Fibroblast of the aortic adventitia (primary cell): ENCODE results near the gene MED6. TPM values are rescaled to one million over a fixed set of nuclear protein-coding genes. Genes with fewer than 3 reads are reported as not detected.

Experiments
- DNase-seq: peaks from one replicate; pipeline ENCODE4 v3.0.0-alpha.2; 2010; ENCODE audit warnings: low read depth
- H3K4me3 ChIP-seq: 2 replicates; pipeline ENCODE4 v1.5.1; 2011; ENCODE audit warnings: low read depth, mild to moderate bottlenecking, control low read depth, low read length, moderate library complexity
- small RNA-seq: library from RNA; depleted of rRNA; stranded (forward); fragments of <200 nt; gene quantifications from one replicate; pipeline ENCODE3, GENCODE V24; 2012
- total RNA-seq: library from RNA; depleted of rRNA; stranded (reverse); fragments of >200 nt; gene quantifications from 2 replicates; pipeline ENCODE4 v1.2.3, GENCODE V29; 2012; ENCODE audit warnings: low replicate concordance
- TF ChIP-seq, protein P1 (sequence below): IDR thresholded peaks from 2 replicates; pipeline ENCODE4 v1.5.1; 2011; ENCODE audit warnings: mild to moderate bottlenecking, low read length, control low read depth, inconsistent platforms; ENCODE audit not compliant: insufficient read depth

MED6 gene
- total RNA-seq, 1 donor: 39.6 TPM

DNA sequence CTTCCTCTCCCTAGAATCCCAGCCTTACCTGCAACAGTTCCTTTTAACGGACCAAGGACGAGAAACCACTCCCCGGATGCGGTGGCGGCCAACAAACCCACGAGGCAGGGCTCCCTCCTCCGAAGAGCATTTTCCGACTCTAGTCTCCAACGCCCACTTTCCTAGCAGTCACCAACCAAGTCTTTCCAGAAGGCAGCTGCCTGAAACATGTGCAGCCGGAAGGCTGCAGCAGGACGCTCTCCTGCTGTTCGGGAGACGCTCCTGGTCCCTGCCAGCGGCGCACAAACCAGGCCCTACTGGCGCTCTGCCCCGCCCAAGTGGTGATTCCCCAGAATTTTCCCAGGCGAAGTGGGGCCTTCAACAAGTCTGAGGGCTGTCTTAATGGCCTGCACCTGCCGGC, 44.6 kb downstream of the MED6 start:
- peak; percentile 9 for DNase-seq
- H3K4me3 ChIP-seq: peak overlapping the region; percentile 22
- TF ChIP-seq, protein P1, sequence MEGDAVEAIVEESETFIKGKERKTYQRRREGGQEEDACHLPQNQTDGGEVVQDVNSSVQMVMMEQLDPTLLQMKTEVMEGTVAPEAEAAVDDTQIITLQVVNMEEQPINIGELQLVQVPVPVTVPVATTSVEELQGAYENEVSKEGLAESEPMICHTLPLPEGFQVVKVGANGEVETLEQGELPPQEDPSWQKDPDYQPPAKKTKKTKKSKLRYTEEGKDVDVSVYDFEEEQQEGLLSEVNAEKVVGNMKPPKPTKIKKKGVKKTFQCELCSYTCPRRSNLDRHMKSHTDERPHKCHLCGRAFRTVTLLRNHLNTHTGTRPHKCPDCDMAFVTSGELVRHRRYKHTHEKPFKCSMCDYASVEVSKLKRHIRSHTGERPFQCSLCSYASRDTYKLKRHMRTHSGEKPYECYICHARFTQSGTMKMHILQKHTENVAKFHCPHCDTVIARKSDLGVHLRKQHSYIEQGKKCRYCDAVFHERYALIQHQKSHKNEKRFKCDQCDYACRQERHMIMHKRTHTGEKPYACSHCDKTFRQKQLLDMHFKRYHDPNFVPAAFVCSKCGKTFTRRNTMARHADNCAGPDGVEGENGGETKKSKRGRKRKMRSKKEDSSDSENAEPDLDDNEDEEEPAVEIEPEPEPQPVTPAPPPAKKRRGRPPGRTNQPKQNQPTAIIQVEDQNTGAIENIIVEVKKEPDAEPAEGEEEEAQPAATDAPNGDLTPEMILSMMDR: no peak

DNA sequence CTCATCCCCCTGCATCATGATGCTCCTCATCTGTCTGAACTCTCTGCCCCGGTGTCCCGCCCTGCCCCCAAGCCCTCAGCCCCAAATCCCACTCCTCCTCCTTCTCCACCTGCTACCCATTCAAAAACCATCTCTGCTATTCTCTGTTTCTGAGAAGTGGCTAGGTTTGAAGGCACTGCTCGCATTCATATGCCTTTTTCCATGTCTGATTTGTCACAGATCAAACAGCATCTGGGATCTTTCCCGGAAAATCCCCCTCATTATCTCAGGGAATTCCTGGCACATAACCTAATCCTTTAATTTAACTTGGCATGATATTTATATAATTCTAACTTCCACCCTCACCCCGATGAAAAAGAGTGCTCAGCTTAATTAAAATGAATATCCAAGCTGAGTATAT, 62.4 kb downstream of the MED6 start:
- DNase-seq: no peak
- TF ChIP-seq, protein P1: no peak
- H3K4me3 ChIP-seq: no peak overlapping the region

DNA sequence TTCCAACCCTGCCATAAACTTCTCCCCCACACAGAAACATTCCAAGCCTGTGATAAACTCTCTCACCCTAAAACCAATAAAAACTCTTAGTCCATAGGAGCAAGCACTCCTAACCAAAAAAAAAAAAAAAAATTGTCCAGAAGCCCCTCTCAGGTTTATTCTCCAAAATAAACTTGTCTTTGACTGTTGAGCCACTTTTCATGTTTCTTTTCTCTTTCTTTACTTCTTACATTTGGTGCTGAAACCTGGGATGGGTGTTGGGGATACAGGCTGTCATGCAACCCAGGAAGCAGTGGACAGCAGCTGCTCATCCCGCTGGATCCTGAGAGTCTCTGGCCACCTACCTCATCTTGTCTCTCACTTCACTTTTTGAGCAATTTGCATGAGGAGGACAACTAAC, 63.6 kb downstream of the MED6 start:
- TF ChIP-seq, protein P1: no peak
- no peak overlapping the region for H3K4me3 ChIP-seq
- no peak for DNase-seq

DNA sequence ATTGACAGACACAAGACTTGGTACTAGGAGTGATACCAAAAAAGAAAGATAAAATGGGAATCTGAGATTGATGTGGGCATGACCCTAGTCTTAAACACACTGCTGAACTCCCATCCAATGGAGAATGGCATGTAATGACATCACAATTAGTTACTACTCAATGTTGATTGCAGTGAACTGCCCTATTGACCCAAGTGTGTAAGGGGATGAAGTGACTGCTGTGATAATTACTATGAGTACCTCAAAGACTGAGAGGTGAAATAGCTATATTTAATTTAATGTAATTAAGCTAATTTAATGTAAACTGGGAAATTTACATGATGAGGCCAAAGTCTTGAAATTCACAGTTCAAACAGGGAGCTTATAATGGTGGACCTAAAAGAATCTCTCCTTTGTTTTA, 65.6 kb downstream of the MED6 start, which contains the start of gene ADAM20:
TSS of gene ADAM20 (minus strand) at position 101 of the 400 bp plus-strand sequence. CDS start 10,247 bp downstream, outside the sequence.
- DNase-seq: no peak
- TF ChIP-seq, protein P1: no peak
- no peak within 1 kb of the TSS for H3K4me3 ChIP-seq

Small RNA genes lying within 50 kb of the gene (small RNA-seq; reads per million reads assigned to genes)
- not detected for gene RN7SL77P

Other genes starting within 250 kb of the MED6 start
- 56.7 and 88.8 TPM in 2 replicates for gene COX16, start 241.0 kb downstream of the MED6 start, total RNA-seq
- 17.0 and 25.0 TPM in 2 replicates for gene SYNJ2BP, start 183.6 kb downstream of the MED6 start, total RNA-seq
- gene ADAM21, start 148.5 kb downstream of the MED6 start, total RNA-seq: 0.18 and 0.25 TPM in 2 replicates
- 1.3 and 1.4 TPM in 2 replicates for gene ADAM20, start 65.7 kb downstream of the MED6 start, total RNA-seq
- gene TTC9, start 41.3 kb upstream of the MED6 start, total RNA-seq: 0.16 and 0.45 TPM in 2 replicates
- under 0.01 and 0.33 TPM in 2 replicates for gene MAP3K9, start 208.9 kb upstream of the MED6 start, total RNA-seq